Ectodermal cell (in vitro differentiated cells): ENCODE measurements around the gene RPLP2.

Experiments used
- H3K27ac ChIP-seq: 2 replicates; pipeline ENCODE4 v1.7.0; 2013; ENCODE audit warnings: mild to moderate bottlenecking, low read depth, low read length; ENCODE audit not compliant: insufficient read depth, poor library complexity, severe bottlenecking
- H3K27me3 ChIP-seq: 2 replicates; pipeline ENCODE4 v1.7.0; 2013; ENCODE audit warnings: mild to moderate bottlenecking, low read length; ENCODE audit not compliant: insufficient read depth, control insufficient read depth, poor library complexity, severe bottlenecking
- H3K36me3 ChIP-seq: one replicate; pipeline ENCODE4 v1.7.0; 2013; ENCODE audit warnings: low read length; ENCODE audit not compliant: control insufficient read depth, insufficient read depth
- H3K4me1 ChIP-seq: one replicate; pipeline ENCODE4 v1.7.0; 2013; ENCODE audit warnings: low read length; ENCODE audit not compliant: control insufficient read depth, insufficient read depth
- H3K4me3 ChIP-seq: 2 replicates; pipeline ENCODE4 v1.7.0; 2013; ENCODE audit warnings: low read depth, low read length, control low read depth; ENCODE audit not compliant: insufficient read depth
- H3K9me3 ChIP-seq: 2 replicates; pipeline ENCODE4 v1.7.0; 2013; ENCODE audit warnings: mild to moderate bottlenecking, low read length, moderate library complexity; ENCODE audit not compliant: control insufficient read depth
- WGBS, 2 experiments: methylation state at CpG; one replicate each; pipeline ENCODE4 v1.1.7; 2013; ENCODE audit warnings: missing lambda C conversion rate in 2 of 2; 5-methylcytosine and 5-hydroxymethylcytosine counted together

Gene RPLP2

DNA sequence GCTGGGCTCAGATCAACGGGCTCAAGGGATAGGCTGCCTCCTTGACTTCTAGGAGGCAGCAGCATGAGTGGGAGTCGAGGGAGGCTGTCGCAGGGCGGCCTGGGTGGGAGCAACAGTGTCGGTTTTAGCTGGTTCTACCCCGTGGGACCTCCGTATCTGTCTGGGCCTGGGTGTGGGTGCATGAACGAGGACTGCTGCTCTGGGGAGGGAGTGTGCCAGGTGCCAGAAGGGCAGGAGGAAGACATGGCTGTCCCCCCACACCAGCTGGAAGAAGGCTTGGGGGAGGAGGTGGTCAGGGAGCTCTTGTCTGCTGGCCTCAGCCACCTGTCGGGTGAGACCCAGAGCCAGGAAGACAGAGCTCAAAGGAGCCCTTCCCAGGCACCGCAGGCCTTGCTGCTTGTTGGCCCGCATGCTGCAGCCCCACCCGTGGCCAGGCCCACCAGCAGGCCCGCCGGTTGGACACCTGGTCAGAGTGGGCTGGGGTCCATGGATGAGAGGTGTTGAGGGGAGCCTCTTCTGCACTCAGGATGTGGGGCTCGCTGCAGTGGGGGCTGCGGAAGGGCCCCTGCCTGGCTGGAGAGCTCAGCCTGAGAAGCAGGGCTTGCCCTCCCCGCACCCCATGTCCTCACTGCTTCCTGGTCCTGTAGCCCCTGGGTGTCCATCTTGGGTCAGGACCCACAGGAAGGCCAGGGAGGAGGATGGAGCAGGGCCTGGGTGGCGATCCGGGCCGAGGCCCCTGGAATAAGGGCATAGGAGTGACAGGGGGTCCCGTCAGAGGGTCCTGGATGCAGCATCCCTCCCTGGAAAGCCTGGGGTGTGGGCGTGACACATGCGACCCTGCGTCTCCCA, 23.3 kb upstream of the RPLP2 start:
- Histone ChIP-seq H3K27me3 (no peaks in the 10 kb centered on the region), H3K36me3 (no peaks in the 10 kb centered on the region), H3K9me3 (no peaks in the 10 kb centered on the region), H3K4me1 (peaks cover 27% of the 10 kb centered on the region), H3K27ac (no peak overlapping the region), H3K4me3 (no peak overlapping the region)
- 84 to 85% methylated on average over 24 of the region's 24 CpGs for WGBS, 2 experiments

DNA sequence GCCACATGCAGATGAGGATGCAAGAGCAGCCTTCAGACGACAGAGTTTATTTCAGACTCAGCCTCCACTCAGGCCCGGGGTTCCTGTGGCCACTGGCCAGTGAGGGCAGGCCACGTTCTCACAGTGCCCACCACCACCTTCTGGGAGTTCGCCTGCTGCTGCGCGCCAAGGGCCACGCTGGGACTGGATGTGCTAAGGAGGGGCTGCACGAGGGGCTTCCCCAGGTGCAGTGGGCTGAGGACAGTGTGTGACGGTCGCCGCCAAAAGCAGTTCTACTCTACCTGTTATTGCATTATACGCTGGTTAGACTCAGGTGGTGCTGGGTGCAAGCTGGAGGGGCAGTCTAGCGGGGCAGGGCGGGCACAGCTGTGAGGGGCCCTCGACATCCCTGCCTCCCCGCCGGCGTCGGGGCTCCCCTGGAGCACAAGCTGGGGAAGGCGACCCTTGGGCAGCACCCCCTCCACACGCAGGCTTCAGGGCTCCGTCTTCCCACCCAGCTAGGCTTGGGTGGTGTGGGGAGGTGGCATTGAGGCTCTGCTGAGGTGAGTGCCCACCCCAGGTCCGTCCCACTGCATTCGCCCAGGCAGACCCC, 22.6 kb upstream of the RPLP2 start:
- Histone ChIP-seq H3K27me3 (no peaks in the 10 kb centered on the region), H3K4me3 (no peak overlapping the region), H3K4me1 (peaks cover 27% of the 10 kb centered on the region), H3K27ac (no peak overlapping the region), H3K36me3 (peaks cover 5% of the 10 kb centered on the region), H3K9me3 (no peaks in the 10 kb centered on the region)
- WGBS, 2 experiments = 94% methylated on average over 24 of the region's 24 CpGs

GRCh38 chr11:788009-788640, 21.6 kb upstream of the RPLP2 start:
- 89% methylated on average over 28 of the region's 28 CpGs for WGBS, 2 experiments
- Histone ChIP-seq H3K9me3 (no peaks in the 10 kb centered on the region), H3K4me3 (no peak overlapping the region), H3K4me1 (peaks cover 25% of the 10 kb centered on the region), H3K27me3 (no peaks in the 10 kb centered on the region), H3K36me3 (peaks cover 14% of the 10 kb centered on the region), H3K27ac (no peak overlapping the region)

DNA sequence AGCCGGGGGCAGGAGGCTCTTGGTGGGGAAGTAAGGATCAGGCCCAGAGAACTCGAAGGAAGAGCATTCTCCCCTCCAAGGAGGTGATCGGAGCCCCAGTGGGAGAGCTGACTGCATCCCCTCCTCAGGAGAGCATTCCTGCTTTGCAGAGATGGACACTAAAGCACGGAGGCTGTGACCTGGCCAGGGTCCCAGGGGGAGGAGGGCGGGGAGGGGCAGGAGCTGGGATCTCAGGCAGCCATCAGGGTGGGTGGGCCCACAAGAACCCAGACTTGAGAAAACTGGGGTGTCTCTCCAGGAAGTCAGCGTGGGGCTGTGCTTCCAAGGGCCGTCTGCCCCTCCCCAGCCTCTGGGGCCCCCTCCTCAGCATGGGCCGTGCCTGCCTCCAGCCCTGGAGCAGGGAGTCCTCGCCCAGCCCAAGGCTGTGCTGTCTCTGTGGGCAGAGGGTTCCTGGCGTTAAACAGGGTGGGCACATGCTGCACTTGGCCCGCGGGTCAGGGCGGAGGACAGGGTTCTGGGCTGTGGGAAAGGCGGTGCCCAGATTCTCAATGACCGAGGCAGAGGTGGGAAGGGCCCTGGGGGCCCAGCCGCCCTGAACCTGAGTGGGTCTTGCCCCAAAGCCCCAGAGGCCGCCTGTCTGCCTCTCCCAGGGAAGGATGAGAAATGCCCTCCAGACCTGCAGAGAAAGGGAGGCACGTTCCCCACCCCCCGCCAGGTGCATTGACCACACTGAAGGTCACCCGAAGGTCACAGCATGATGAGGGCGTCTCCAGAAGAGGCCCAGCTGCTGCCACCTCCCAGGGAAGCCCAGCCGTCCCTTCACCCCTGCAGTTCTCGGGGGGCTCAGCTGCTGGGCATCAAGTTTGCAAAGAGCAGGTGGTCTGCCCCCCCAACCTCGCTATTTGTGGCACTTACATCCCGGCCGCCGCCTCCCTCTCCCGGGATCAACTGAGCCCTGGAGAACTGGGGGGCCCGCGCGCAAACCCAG, 20.5 kb upstream of the RPLP2 start:
- Histone ChIP-seq H3K27ac (no peak overlapping the region), H3K4me1 (peaks cover 21% of the 10 kb centered on the region), H3K9me3 (no peaks in the 10 kb centered on the region), H3K27me3 (no peaks in the 10 kb centered on the region), H3K4me3 (no peak overlapping the region), H3K36me3 (peaks cover 15% of the 10 kb centered on the region)
- WGBS, 2 experiments = 71 to 74% methylated on average over 31 of the region's 31 CpGs

GRCh38 chr11:789943-790342, 19.8 kb upstream of the RPLP2 start, which contains the start of gene CEND1:
Gene CEND1 (minus strand): TSS chr11:790090. CDS start chr11:788576, 1,514 bp downstream.
- H3K4me3 ChIP-seq = no peak within 1 kb of the TSS
- peaks cover 15% of the 10 kb centered on the region for H3K36me3 ChIP-seq
- H3K4me1 ChIP-seq = peaks cover 21% of the 10 kb centered on the region
- H3K27ac ChIP-seq = no peak within 1 kb of the TSS
- WGBS, 2 experiments = 34 to 42% methylated on average over 44 of the region's 44 CpGs
- no peaks in the 10 kb centered on the region for H3K27me3 ChIP-seq
- H3K9me3 ChIP-seq = no peaks in the 10 kb centered on the region

DNA sequence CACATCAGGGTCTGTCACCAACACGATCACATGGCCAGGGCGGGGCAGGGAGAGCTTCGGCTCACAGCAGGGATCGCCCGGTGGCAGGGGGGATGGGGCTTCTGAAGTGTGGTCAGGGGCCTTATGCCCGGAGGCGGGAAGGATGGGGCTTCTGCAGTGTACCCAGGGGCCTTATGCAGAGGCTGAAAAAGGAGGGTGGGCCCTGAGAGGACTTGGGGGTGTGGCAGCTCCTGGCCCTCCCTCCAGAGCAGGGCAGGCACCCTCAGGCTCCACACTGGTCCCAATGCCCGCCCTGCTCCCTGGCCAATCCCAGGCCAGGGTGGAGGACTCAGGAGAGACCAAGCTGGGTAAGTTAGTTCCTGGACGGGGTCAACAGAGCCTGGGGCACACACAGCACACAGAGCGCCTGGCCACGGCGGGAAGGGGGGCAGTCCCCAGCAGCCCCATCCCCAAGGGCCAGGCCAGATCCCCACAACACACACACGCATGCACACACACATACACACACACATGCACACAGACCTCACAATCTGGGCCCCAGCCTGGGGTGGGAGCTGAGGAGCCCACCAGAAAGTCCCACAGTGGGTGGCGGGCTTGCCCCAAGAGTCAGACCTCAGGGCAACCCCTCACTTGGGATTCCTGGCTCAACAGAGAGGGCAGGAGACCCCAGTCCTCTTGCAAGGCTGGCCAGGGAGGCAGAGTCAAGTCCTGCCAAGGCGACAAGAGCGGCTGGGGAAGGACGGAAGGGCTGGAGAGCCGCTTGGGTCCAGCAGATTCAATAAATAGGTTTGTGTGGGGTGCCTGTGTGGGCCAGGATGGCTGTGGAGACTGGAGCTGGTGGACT, 18.8 kb upstream of the RPLP2 start:
- H3K4me1 ChIP-seq = peaks cover 27% of the 10 kb centered on the region
- H3K9me3 ChIP-seq = no peaks in the 10 kb centered on the region
- H3K4me3 ChIP-seq = no peak overlapping the region
- H3K36me3 ChIP-seq = peaks cover 15% of the 10 kb centered on the region
- H3K27ac ChIP-seq = no peak overlapping the region
- H3K27me3 ChIP-seq = no peaks in the 10 kb centered on the region
- 60 to 61% methylated on average over 18 of the region's 18 CpGs for WGBS, 2 experiments

DNA sequence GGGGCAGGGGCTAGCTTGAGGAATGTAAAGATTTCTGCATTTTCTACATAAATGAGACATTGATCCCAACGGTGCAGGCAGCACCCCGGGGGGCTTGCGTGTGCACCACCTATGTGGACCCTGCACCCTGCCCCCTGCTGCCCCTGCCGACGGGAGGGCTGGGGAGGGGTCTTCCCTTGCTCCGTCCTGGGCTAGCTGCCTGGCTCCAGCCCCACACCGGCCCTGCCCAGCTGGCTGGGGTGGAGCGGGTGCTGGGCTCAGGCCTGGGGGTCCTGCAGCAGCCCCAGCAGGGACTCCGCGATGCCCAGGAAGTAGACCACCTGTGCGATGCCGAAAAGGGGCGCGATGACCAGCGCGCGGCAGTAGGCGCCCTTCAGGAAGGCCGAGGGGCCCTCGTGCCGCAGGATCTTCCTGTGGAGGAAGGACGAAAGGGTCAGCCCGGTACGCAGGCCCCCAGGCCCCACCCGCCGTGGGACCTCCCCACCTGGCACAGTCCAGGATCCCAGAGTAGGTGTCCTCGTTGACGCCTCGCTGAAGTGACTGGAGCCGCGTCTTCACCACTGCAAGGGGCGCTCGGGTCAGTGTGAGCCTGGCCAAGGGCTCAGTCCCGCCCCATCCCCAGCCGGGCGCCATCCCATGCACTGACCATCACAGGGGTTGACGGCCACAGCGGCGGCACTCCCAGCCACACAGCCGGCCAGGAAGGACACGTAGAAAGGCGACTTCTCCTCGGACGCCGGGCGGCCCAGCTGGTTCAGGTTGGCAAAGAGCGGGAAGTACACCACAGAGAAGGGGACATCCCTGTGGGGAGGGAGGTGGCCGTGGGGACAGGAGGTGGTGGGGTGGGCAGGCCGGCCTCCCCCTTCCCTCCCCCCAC, 17.9 kb upstream of the RPLP2 start:
- no peak overlapping the region for H3K27ac ChIP-seq
- 96% methylated on average over 49 of the region's 49 CpGs for WGBS, 2 experiments
- no peaks in the 10 kb centered on the region for H3K9me3 ChIP-seq
- no peak overlapping the region for H3K4me3 ChIP-seq
- H3K27me3 ChIP-seq = no peaks in the 10 kb centered on the region
- H3K4me1 ChIP-seq = peaks cover 34% of the 10 kb centered on the region
- peaks cover 15% of the 10 kb centered on the region for H3K36me3 ChIP-seq

DNA sequence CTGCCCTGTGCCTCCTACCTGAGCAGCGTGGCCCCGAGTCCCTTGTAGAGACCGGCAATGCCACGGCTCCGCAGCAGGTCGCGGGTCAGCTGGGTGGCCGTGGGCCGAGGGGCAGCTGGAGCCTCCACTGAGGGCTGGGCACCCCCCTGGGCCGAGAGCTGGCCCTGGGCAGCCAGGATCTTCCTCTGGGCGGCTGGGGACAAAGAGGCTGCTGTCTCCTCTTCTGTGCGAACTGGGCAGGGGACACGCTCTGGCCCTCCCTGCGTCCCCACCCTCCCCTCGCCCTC, 17.3 kb upstream of the RPLP2 start:
- Histone ChIP-seq H3K4me3 (no peak overlapping the region), H3K27me3 (no peaks in the 10 kb centered on the region), H3K27ac (no peak overlapping the region), H3K9me3 (no peaks in the 10 kb centered on the region), H3K36me3 (peaks cover 15% of the 10 kb centered on the region), H3K4me1 (peaks cover 35% of the 10 kb centered on the region)
- 94 to 96% methylated on average over 15 of the region's 15 CpGs for whole genome bisulfite sequencing, 2 experiments
